ENCODE data around the gene C9orf43. TPM values are rescaled to one million over a fixed set of nuclear protein-coding genes. Genes with fewer than 3 reads are reported as not detected.

Gene C9orf43
- total RNA-seq, 3 donors from 2014 or later: 0.20 to 0.55 TPM; not detected in 1

DNA sequence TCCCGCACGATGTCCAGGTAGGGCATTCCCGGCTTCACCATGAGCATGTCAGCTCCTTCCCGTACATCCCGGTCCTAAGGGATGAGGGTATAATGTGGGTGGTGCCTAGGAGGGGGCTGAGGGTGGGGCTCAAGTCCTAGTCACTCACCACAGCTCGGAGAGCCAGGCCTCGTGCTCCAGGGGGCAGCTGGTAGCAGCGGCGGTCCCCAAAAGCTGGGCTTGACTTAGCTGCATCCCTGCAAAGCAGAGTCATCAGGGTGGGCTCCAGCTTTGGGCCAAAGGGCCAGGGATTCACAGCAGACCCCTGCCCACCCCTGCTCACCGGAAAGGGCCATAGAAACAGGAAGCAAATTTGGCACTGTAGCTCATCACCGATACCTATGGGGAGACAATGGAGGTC lies 21.1 kb upstream of the C9orf43 start:
- H3K36me3 ChIP-seq (ENCODE audit: low read depth): peaks cover 7% of the 10 kb centered on the region
- H3K9me3 ChIP-seq: no peaks in the 10 kb centered on the region
- H3K4me3 ChIP-seq: no peak overlapping the region
- TF ChIP-seq, protein P1, sequence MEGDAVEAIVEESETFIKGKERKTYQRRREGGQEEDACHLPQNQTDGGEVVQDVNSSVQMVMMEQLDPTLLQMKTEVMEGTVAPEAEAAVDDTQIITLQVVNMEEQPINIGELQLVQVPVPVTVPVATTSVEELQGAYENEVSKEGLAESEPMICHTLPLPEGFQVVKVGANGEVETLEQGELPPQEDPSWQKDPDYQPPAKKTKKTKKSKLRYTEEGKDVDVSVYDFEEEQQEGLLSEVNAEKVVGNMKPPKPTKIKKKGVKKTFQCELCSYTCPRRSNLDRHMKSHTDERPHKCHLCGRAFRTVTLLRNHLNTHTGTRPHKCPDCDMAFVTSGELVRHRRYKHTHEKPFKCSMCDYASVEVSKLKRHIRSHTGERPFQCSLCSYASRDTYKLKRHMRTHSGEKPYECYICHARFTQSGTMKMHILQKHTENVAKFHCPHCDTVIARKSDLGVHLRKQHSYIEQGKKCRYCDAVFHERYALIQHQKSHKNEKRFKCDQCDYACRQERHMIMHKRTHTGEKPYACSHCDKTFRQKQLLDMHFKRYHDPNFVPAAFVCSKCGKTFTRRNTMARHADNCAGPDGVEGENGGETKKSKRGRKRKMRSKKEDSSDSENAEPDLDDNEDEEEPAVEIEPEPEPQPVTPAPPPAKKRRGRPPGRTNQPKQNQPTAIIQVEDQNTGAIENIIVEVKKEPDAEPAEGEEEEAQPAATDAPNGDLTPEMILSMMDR (IDR thresholded peaks at IDR 0.05): no peak
- ATAC-seq (no peak), DNase-seq (peak in 2 of 3 donors; percentile 38 to 54)
- intact Hi-C loops (cut with DNase I, micrococcal nuclease): no loop called here
- peaks cover 27% of the 10 kb centered on the region for H3K4me1 ChIP-seq (ENCODE audit: low read depth)

DNA sequence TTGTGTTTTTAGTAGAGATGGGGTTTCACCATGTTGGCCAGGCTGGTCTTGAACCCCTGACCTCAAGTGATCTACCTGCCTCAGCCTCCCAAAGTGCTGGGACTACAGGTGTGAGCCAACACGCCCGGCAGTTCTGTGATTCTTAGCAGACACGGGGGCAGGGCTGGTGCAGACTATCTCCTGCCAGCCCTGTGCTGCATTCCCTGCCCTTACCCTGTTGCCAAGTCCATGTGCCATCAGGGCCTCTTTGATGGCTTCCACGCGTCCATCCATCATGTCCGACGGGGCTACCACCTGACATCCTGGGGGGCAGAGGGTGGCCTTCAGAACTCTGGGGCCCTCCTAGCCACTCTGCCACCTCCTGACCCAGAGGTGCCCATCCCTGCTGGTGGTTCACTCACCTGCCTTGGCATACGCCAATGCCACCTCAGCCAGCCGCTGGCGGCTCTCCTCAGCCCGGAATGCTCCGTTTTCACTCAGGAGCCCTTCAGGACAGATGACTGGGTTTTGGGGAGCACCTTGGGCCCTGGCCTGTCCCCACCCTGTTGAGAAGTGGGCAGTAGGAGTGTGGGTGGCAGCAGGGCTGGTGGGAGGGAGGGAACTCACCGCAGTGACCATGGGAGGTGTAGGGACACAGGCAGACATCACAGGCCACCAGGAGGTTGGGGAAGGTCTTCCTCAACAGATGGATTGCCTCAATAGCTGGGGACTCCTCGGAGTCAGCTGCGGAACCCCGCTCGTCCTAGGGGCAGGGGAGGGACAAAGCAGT lies 20.2 kb upstream of the C9orf43 start:
- Histone ChIP-seq H3K9me3 (no peaks in the 10 kb centered on the region), H3K4me3 (no peak overlapping the region), H3K4me1 (ENCODE audit: low read depth) (peaks cover 27% of the 10 kb centered on the region), H3K36me3 (ENCODE audit: low read depth) (peaks cover 7% of the 10 kb centered on the region)
- DNase-seq (peak in 2 of 3 donors; percentile 33 to 38), ATAC-seq (no peak)
- intact Hi-C loops (cut with DNase I, micrococcal nuclease): no loop called here
- TF ChIP-seq, protein P1 (IDR thresholded peaks at IDR 0.05): no peak

DNA sequence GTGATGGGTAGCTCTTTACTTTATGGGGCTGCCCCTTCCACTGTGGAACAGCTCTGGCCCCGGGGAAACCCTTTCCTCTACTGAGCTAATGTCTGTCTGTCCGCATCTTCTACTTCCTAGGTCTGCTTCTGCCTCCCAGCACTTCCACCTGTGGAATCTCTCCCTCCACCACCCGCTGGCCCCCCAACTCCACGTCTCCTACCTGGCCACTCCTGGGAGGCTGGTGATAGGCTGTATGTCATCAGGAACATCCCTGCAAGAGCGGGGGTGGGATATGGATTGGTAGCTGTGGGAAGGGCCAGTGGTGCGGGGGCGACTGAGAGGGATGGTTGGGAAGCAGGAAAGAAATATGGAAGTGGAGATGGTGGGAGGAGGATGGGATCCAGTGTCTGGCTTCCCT lies 18.6 kb upstream of the C9orf43 start:
- intact Hi-C loops (cut with DNase I, micrococcal nuclease): no loop called here
- DNase-seq (peak in 1 of 3 donors; percentile 18), ATAC-seq (no peak)
- Histone ChIP-seq H3K36me3 (ENCODE audit: low read depth) (peaks cover 7% of the 10 kb centered on the region), H3K9me3 (no peaks in the 10 kb centered on the region), H3K4me3 (no peak overlapping the region), H3K4me1 (ENCODE audit: low read depth) (peaks cover 23% of the 10 kb centered on the region)
- TF ChIP-seq, protein P1 (IDR thresholded peaks at IDR 0.05): no peak

DNA sequence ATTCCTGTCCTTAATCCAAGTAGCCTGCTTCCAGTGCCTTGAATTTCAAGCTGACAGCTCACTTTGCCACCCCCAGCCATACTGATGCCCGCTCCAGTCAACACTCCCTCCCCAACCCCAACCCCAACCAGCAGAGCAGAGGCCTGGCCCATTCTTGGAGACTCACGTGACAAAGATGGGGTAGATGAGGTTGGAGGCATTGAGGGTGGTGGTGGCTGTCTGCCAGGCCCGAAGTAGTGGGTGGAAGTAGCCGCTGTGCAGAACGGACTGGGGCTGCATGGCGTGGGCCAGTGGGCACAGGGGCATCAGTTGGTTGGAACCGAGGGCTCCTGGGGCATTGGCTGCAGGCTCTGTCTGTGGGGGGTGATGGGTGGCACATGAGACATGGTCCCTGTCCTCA lies 17.3 kb upstream of the C9orf43 start:
- no peak for DNase-seq
- Histone ChIP-seq H3K9me3 (no peaks in the 10 kb centered on the region), H3K4me1 (ENCODE audit: low read depth) (peaks cover 19% of the 10 kb centered on the region), H3K36me3 (ENCODE audit: low read depth) (peaks cover 7% of the 10 kb centered on the region), H3K4me3 (no peak overlapping the region)
- ATAC-seq: no peak
- intact Hi-C loops (cut with DNase I, micrococcal nuclease): no loop called here
- TF ChIP-seq, protein P1 (IDR thresholded peaks at IDR 0.05): no peak

DNA sequence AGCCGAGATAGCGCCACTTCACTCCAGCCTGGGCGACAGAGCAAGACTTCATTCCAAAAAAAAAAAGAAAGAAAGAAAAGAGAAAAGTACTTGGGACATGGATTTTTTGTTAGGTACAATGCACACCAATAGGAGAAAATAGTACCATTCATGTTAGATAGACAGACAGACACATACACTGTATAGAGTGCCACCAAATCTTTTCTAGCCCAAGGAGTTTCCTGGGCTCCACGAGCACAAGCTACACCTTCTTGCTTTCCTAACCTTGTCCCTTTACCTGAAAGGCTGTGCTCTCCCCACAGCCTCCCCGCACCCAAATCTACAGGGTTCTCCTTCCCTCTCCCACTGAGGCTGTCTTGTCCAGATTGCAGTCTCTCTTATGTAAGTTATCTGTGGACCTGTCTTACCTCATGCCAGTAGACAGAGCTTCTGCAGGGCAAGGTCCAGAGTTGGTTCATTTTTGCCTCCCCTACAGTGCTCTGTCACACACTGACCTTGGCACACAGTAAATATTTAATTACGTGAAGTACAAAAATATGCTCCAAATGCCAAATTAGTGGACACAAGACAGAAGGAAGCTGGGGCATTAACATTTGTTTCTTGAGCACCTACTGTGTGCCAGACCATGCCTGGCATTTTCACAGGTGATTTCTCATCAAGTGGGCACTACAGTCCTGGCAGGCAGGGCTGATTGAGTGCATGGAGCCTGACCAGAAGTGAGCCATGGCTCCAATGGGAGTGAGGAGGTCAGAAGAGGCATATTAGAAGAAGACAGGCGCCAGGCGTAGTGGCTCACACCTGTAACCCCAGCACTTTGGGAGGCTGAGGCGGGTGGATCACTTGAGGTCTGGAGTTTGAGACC lies 15.3 kb upstream of the C9orf43 start:
- Histone ChIP-seq H3K4me3 (no peak overlapping the region), H3K36me3 (ENCODE audit: low read depth) (peaks cover 7% of the 10 kb centered on the region), H3K4me1 (ENCODE audit: low read depth) (peaks cover 25% of the 10 kb centered on the region), H3K9me3 (no peaks in the 10 kb centered on the region)
- DNase-seq (no peak), ATAC-seq (peak; percentile 67)
- intact Hi-C loops (cut with DNase I, micrococcal nuclease): no loop called here
- TF ChIP-seq, protein P1 (IDR thresholded peaks at IDR 0.05): no peak
